Measurements from ENCODE around the gene TLE4.
"Not testable (repeated sequence)": the region's sequence is repeated elsewhere in the genome, so short reads cannot be mapped to it uniquely, and the experiment has no call there.

DNA sequence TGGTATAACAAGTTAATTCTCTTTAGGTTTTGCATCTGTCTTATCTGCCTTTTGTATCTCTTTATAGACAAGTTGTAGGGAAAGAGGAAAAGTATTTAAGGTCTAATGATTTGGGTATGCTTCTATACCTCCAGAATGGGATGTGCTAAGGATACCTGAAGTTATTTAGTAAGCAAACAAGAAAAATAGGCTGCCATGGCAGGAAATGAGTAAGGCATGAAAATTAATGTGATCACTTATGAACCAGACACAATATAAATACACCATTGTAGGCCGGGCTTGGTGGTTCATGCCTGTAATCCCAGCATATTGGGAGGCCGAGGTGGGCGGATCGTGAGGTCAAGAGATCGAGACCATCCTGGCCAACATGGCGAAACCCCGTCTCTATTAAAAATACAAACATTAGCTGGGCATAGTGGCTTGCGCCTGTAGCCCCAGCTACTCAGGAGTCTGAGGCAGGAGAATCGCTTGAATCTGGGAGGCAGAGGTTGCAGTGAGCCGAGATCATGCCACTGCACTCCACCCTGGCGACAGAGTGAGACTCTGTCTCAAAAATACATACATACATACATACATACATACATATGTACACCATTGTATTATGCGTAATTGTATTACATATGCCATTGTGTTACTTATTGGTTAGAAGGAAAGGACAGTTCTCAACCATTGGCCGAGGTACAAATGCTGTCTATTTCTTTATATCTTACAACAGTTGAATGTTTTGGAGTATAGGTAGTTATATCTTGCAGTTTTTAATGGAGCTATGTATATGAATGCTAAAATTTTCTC lies 83.0 kb downstream of the TLE4 start:
- TF ChIP-seq POLR2AphosphoS5, POLR2A (IDR thresholded peaks at IDR 0.05): not testable (repeated sequence)
- TF ChIP-seq, protein P1, sequence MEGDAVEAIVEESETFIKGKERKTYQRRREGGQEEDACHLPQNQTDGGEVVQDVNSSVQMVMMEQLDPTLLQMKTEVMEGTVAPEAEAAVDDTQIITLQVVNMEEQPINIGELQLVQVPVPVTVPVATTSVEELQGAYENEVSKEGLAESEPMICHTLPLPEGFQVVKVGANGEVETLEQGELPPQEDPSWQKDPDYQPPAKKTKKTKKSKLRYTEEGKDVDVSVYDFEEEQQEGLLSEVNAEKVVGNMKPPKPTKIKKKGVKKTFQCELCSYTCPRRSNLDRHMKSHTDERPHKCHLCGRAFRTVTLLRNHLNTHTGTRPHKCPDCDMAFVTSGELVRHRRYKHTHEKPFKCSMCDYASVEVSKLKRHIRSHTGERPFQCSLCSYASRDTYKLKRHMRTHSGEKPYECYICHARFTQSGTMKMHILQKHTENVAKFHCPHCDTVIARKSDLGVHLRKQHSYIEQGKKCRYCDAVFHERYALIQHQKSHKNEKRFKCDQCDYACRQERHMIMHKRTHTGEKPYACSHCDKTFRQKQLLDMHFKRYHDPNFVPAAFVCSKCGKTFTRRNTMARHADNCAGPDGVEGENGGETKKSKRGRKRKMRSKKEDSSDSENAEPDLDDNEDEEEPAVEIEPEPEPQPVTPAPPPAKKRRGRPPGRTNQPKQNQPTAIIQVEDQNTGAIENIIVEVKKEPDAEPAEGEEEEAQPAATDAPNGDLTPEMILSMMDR (IDR thresholded peaks at IDR 0.05), result not testable (repeated sequence)
